Measurements from ENCODE around the gene SIRT4.
"Not testable (repeated sequence)": the region's sequence is repeated elsewhere in the genome, so short reads cannot be mapped to it uniquely, and the experiment has no call there.

SIRT4 gene, protein sequence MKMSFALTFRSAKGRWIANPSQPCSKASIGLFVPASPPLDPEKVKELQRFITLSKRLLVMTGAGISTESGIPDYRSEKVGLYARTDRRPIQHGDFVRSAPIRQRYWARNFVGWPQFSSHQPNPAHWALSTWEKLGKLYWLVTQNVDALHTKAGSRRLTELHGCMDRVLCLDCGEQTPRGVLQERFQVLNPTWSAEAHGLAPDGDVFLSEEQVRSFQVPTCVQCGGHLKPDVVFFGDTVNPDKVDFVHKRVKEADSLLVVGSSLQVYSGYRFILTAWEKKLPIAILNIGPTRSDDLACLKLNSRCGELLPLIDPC

DNA sequence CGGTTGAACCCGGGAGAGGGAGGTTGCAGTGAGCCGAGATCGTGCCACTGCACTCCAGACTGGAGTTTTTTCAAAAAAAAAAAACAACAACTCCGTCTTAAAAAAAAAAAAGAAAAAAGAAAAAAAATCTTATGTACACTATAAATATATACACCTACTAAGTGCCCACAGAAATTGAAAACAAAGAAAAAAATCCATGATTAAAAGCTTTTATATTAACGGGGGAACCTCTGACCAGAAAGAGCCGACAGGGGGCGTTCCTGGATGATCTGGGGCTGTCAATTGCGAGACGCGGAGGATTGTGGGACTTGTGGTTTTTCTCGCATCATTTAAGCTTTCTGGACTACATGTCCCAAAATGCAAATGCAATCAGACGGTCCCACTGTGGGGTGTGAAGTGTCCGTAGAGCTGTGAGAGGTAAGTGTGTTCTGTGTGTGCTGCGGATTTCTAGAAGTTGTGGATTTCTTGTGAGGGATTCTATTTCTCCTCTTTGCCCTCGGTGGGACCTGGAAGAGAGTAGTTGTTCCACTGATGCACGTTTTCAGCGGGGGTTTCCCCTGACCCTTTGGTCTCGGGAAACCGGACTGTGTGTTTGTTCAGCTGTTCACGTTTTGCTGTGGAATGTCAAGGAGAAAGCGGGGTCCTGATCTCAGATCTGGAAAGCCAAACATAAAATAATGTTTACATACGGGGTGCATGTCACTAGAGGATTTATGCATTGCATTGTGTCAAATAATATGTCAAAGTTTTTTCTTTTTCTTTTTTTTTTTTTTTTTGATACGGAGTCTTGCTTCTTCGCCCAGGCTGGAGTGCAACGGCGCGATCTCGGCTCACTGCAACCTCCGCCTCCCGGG lies at the start of gene SIRT4:
TSS of gene SIRT4 (plus strand) at position 360 of the 854 bp plus-strand sequence. CDS start 1,241 bp downstream, outside the sequence.
- DNase-seq, result peak; percentile 85

DNA sequence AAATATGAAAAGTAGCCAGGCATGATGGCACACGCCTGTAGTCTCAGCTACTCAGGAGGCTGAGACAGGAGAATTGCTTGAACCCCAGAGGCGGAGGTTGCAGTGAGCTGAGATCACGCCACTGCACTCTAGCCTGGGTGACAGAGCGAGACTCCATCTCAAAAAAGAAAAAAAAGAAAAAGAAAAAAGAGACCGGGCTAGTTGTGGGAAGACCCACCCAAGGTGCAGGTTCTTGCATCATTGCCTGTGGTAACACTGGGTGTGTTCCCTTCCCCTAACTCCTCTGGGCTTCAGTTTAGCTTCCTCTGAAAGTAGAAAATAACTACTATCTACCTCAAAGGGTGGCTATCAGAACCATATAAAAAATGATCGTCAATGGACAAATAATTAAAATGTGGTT lies 48.8 kb upstream of the SIRT4 start:
- not testable (repeated sequence) for DNase-seq

DNA sequence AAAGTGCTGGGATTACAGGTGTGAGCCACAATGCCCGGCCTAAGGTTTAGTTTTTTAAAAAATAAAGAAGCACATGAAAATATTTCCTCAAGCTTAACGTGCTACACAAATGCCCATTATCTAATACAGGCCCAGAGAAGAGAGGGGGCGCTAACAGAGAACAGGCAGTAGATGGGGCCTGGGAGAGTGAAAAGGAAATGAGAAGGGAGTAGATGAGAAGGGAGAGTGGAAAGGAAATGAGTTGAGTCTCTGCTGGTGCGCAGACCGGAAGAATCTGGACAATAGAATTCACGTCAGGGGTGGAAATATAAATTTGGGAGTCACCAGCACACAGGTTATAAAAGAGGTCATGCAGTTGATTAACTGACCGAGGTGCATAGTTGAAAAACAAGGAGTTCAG lies 47.3 kb upstream of the SIRT4 start:
- DNase-seq, result no peak

DNA sequence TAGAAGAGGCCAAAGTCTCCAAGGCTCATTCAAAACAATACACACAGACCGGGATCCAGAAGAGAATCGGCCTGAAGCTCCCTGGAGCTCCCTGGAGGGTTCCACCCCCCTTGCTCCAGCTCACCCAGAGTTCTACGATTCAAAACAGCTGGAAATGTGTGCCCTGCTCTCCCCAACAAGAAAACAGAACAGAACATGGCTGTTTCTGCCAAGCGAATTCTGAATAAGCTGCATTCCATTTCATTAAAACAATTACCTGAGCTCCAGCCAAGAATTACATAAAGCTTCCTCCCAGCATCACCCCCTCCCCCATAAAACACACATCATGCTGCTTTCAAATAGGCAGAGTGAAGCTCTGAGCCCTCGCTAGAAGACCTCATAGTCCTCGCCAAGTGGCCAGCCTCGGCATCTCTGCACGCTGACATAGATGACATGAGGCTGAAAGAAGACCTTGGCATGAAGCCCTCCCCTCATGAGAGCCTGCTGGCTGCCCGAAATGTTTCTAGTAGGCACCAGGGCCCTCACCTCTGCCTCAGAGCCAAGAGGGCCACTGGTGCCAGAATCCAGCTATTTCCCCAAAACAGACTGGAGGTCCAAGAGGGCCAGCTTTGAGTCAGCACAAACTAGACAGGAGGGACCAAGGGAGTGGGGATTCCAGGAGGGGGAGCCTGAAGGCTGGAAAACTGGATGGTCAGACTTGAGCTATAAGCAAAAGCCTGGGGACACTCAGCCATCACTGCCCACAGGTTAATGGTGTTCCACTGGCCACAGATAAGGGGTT lies 44.9 kb upstream of the SIRT4 start:
- DNase-seq, result no peak

DNA sequence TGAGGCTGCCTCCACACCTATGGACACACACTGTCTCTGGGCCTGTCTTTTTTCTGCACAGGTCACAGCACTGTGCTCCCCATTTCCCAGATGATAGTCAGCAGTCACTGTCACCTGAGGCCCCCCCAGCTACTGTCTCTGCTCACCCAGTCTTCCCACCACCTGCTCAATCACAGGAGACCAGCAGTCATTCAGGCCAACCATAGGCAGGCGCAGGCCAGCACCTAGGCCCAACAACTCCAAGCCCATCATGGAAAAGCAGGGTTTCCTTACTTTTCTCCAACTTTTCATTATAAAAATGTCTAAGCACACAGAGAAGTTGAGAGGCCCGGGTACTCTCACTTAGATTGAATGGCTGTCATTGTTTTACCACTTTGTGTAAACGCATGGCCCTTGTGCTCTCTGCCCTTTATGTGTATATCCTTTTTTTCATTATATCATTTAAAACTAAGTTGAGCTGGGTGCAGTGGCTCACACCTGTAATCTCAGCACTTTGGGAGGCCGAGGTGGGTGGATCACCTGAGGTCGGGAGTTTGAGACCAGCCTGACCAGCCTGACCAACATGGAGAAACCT lies 43.7 kb upstream of the SIRT4 start:
- no peak for DNase-seq

DNA sequence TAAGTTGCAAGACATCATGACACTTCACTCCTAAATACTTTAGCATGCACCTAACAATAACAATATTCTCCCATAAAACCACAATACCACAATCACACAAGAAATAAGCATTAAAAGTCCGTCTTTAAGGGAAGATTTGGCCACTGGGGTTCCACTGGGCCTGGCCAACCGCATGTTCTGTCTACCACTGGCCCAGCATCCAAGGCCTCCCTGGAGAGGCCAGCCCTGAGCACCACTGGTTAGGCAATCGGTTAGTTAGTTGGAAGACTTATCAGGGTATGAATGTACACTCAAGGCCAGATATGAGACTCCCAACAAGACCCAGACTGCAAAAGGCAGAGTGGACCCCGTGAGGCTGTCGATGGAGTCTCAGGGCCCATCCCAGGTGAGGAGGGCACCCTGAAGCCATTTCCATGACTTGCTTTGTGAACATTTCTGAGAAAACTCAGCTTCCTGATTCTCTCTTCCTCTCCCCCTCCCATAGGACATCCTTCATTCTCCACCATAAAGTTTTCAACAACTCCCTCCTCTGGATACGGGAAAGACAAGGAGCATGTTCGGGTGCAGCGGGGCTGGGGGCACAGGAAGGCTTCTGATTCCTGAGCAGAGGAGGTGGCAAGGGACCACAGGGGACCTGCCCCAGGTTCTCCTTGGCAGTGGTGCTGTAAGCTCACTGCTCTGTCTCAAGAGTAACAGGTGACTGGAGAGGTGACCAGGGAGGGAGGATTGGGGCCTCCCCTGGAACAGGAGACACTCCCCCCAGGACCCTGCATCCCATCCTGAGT lies 42.5 kb upstream of the SIRT4 start:
- no peak for DNase-seq

DNA sequence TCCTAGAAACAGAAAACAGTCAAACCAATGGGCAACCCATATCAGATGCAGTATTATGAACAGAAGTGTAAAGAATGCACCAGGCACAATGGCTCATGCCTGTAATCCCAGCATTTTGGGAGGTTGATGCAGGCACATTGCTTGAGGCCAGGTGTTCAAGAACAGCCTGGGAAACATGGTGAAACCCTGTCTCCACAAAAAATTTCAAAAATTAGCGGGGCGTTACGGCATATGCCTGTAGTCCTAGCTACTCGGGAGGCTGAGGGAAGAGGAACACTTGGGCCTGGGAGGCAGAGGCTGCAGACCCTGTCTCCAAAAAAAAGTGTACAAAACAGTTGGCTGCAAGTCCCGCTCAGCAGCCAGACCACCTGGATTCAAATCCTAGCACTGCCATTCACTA lies 41.5 kb upstream of the SIRT4 start:
- no peak for DNase-seq

DNA sequence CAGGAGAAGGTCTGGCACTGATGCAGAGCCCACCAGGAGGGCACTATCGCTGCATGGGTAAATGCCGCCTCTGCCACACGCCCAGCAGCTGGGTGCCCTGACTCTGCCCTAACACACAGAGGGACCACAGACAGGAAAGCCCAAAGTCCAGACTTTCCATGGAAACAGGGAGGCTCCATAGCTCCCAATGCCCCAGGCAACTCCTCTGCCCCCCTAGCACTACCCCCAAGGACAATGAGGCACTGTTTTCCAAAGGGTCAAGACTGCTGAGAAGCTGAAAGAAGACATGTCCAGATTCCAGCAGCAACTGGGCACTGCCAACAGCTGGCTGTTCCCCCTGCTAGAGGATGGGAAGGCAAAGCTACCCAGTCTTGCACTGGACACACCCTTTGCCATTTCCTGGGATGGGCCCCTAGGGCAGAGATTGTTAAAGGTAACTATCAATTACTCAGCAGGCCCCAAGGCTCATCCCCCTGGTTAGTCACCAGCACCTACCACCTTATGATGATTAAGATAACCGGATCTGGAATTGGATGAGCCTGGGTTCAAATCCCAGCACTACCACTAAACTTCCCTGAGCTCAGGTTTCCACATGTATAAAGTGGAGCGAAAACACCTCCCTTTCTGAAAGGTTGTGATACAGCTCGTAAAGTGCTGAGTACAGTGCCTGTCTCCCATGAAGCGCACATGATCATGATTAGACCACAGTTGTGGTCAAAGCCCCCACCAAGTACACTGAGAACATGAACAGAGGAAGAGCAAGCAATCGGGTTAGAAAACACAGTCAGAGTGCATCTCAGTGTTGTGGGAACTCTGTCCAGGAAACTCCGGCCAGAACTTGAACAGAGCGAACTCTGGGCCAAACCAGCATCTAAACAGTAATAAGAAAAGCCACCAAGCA lies 39.9 kb upstream of the SIRT4 start:
- no peak for DNase-seq

DNA sequence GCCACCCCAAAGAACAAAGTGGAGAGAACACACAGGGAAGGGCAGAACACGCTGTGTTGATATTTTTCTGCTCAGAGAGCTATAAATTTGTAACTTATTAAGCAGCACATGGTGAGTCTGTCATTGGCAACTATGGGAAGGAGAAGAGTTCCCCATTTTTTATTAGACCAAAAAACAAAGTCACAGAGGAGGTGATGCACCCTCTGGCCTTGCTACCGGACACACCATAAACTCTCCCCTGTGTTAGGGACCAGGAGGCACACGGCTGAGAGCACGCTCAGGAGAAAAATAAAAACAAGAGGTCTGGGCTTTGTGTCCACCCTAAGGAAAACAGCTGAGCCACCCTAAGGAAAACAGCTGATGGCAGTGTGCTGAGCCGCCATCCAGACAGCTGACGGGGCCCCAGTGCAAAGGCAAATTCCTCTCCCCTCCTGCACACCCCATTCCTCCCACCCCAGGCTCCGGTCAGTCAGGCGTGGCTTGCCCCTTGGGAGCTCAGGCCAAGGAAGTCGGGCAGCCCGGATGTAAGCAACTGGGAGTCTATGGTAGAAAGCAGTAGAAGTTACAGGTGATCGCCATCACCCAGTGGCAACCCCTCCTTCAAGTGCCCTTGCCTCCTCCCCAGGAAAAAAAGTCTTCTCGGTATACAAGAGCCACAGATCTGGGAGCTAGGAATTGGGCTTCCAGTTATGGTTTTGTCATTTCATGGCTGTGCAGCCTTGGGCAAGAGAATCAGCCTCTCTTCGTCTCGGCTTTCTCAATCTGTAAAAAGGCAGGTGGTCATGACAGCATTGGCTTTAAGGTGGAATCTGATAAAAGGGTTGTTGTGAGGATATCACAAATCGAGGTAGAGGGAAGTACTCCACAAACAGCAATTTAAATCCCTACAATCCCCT lies 39.0 kb upstream of the SIRT4 start:
- no peak for DNase-seq

DNA sequence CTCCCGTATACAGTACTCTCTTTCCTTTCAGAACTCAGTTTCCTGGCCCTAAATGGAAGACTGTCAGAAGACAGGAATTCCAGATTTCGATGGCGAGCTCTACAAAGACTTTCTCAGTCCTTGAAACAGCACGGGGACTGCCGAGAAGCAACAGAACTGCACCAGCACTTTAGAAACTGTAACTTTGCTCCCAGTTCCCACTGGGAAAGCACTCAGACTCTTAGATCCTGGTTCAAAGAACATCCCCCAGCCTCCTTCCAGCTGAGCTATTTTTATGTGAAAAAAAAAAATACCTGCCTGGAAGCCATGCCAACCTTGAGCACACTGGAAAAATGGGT lies 38.4 kb upstream of the SIRT4 start:
- no peak for DNase-seq

DNA sequence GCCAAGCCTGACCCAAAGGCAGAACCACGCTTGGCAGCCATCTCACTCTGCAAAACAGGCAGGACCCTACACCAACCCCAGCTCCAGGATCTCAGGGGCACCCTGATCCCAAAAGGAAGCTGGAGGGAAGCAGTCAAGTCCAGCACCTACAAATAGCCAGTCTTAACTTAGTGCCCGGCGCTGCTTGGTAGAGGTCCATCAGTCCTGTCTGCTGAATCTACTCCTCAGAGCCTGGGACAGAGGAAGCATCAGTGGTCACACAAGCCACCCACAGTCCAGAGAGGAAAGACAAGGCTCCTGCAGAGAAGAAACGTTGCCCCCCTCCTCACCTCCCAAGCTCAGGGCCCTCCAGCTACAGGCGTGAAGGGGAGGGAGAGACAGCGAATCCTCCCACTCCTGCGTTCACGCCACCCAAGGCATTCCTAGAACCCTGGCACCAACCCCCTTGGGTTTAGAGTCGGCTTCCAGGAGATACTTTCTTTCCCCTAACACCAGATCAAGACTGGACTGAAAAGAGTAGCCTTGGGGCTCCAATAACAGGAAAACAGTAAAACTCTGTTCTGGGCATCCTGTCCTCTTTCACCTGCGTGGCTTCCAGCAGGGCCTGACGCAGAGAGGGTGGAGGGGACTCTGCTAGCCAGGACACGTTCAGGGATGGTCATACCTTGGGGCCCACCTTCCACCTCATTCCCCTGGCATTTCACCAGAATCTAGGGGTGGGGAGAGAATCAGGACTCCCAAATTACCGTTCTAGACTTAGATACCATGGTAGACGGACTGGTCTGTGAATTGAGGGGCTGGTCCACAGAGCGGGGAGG lies 37.8 kb upstream of the SIRT4 start:
- DNase-seq, result no peak

DNA sequence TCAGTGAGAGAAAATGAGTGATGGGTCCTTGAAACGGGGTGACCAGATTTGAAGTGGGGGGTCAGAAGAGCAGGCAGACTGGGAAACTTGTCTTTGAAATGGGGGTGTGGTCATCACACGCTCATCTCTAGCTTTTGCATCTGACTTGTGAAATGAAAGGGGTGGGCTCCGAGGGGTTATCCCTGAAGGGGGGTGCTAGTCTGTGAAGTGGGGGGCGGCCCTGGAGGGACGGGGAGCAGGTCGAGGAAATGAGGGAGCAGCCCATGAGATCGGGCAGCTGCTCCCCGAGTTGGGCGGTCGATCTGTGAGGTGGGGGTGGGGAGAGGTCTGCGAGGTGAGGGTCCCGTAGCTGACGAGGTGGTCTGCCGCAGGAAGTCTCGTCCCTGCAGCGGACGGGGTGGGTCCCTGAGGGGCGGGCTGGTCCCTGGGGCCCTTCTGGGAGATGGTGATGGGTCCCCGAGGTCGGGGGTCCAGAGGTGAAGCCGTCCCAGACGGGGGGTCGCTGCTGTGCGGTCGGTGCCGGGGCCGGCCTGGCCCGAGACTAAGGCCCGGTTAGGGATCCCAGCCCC lies 37.1 kb upstream of the SIRT4 start:
- no peak for DNase-seq

DNA sequence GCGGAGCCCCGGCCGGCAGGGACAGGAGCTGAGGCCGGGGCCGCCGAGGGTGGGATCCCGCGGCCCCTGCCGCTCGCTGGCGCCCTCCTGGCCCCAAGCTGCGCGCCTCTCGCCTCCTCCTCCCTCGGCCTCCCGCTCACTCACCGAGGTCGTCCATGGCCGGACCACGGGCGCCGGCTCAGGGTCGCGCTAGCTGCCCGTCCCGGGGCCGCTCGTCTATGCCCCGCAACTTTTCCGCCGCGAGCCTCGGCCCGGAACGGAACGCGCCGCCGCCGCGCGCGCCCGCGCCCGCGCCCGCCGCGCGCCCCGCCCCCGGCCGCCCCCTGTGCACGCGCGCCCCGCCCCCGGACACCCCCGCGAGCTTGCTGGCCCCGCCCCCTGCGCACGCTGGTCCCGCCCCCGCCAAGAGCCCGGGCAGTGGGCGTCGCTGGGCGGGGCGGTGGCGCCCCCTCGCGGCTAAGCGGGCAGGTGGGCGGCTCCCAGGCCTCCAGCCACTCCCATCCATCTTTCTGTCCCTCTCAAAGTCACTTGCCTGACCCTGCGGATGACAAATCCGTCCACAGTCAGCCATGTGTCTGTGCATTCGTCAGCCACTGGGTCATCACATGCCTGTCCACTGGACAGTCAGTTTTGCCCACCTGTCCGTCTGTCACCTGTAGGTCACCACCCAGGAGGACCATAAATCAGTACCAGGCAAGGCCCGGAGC lies 36.5 kb upstream of the SIRT4 start, which contains the start of gene PXN:
TSS of gene PXN (minus strand) at position 258 of the 707 bp plus-strand sequence. CDS start at position 157, 101 bp downstream.
- DNase-seq, result peak; percentile 88

DNA sequence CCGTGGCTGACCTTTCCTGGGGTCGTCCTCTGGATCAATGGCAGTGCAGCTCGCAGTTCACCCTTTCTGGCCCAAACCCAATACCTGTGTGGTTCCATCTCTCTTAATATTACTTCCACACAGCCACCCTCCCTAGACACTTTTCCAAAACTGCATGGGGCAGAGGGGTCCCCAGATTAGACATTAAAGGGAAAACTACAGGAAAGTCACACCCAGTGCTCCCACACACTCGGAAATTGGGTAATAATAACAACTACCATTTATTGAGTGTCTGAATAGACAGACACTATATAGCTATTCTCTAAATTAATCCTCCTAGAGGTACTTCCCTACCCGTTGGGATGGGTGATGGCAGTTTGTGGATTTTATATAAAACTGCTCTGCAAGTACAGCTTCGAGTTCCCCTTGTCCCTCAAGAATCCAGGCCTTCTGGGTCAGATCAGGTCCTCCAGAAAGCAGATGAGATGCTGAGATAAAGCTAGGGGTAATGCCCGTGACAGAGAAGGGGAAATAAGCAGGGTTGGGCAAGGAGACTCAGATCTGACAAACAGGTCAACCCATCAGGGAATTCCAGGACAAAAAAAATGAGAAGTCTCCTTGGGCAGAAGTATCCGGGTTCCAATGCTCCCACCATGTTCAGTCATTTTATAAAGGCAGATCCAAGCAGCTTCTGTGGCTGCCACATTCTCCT lies 35.8 kb upstream of the SIRT4 start:
- DNase-seq, result no peak

DNA sequence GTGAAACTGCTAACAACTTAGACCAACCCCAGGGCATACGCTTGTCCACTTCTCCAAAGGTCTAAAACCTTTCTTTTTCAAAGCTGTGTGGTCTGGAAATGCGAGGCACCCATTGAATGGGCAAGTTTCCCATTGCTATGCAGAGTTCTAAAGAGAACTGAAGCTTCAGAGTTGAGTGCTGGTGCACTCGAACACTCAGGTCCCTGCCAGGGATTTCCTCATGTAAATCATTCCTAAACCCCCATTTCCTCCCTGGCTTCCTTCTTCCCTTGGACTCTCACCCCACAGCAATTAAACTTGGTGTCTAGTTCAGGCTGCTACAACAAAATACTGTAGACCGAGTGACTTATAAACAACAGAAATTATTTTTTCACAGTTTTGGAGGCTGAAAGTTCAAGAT lies 34.4 kb upstream of the SIRT4 start:
- DNase-seq, result no peak

DNA sequence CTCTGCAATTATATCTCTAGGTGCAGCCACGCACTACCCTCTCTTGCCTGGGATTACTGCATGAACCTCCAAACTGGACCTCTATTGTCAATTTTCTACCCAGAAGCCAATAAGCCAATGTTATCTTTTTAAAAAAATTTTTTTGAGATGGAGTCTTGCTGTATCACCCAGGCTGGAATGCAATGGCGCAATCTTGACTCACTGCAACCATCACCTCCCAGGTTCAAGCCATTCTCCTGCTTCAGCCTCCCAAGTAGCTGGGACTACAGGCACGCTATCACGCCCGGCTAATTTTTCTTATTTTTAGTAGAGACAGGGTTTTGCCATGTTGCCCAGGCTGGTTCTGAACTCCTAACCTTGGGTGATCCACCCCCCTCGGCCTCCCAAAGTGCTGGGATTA lies 25.4 kb upstream of the SIRT4 start:
- no peak for DNase-seq
